GM11168 (cell line): ENCODE data around the gene ATG12.

ENCODE experiments used
- in situ Hi-C: fragments of 300-500 bp; cut with MboI; formaldehyde crosslinking; loops from one replicate; pipeline ENCODE4 v1.12.0; 2022; ENCODE audit warnings: low sequenced_read_pairs; ENCODE audit not compliant: unreplicated experiment

ATG12 gene

DNA sequence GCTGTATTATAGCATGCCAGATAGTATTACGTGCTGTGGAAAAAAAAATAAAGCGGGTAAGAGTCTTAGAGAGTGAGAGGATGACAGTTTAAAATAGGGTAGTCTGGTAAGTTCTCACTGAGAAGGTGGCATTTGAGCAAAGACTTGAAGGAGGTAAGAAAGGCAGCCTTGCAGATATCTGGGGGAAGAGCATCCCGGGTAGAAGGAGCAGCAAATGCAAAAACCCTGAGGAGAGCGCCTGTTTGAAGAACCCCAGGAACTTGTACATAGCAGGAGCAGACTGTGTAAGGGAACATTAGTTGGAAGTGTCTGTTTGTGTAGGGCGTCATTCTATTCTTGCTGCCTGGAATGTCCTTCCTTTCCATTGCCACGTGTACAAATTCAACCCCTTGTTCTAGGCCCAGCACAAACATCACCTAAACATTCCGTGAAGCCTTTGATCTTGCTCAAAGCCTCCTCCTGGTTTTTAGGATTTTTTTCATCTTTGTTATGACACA, 3.0 kb upstream of the ATG12 start:
- in situ Hi-C loops, result loop anchor here (25.0 kb wide), 1 partner anchor 532 kb away; no protein-coding TSS in a partner anchor

DNA sequence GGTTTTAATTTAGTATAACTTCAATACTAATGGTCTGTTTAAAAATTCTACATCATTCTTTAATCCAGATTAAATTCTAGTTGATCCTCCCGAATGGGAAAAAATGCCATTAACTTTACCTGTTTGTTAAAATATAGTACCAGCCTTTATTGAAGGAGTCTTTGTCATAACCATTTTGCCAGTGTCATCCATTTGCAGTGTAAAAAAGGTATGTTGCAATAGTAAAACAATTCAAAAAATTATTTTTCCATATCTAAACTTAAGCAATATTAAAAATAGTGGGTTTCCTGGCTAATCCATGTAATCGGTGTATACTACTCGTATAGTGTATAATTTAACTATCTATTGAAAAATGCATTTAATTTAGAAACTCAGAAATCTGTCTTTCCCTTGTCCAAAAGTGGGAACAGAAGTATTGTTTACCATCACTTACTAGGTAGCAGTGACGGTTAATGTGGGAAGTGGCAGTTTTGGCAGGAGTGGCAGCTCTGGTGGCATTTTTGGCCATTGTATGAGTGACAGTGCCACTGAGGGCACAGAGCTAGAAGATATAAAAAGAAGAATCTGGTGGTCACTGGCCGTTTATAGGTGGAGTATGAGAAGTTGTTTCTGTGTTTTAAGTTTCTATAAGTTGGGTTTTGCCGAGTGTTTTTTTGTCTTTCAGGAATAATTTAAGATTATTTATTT, 2.2 kb upstream of the ATG12 start:
- in situ Hi-C loops, result loop anchor here (25.0 kb wide), 1 partner anchor 531 kb away; no protein-coding TSS in a partner anchor

DNA sequence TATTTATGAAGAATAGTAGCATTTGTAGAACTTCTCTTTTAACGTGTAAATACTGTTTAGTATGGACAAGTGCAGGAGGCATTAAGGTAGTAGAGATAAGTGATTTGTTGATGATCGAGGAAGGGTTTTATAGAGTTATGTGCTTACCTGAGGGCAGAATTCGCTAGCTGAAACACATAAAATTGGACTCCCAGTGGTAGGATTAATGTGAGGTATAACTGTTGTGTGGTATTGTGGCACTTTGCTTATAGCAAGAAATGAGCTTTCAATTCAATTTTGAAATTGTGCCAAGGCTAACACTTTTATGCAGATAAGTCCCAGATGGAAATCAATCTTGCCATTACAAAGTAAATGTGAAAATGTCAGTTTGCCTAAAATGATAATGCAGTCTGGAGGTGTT, 1.6 kb upstream of the ATG12 start:
- in situ Hi-C loops, result loop anchor here (25.0 kb wide), 1 partner anchor 531 kb away; no protein-coding TSS in a partner anchor

DNA sequence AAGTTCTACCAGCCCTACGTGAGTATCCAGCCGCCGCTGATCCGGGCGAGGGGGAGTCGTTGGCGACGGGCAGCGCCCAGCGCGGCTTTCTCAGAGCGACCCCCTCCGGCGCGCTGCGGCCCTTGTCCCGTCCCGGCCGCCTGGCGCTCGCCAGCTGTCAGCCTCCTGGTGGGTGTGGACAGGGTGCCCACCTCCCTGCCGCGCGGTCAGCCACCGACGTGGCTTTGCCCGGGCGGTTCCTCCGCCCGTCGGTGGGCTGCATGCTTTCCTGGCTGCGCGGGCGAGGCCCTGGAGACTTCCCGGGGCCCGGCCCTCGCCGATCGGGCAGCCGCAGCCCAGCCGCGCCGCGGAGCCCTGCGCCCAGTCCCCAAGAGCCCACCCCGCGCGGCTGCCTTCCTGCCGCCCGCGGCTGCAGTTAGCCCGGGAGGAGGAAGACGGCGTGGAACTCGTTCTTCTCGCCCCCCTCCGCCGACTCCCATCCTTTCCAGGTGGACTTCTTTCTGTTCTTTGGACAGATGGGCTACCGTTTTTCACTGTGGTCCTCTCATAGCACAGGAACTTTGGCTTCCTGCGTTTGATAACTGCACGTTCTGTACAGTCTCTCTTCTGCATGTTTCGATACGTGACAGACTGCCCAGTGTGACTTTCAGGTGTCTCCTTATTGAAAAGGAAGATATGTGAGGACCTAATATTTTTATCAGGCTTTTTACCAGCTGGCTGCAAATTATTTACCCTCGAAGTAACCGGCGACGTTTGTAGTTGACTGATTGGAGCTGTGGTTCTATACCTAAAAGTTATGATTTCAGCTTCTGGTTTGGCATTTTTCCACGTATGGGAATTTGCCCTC, 947 bp upstream of the ATG12 start:
- in situ Hi-C loops, result loop anchor here (25.0 kb wide), 1 partner anchor 530 kb away; no protein-coding TSS in a partner anchor

DNA sequence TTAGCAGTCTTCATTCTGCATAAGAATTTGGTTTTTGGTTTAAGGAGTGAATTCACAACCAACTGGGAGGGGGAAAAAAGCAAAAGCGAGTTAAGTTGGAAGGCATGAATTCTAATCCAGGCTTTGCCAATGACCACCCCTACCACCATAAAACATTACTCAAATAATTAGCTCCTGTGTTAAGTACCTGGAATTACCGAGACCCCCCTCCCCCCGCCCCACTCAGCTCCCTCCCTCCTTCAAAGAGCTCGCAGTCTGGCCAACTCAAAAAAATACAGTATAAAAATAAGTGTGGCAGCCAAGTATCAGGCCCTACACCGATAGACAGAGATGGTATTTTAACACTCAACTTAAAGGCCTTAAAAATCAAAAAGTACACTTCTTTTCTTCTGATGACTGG, 492 bp downstream of the ATG12 start:
- in situ Hi-C loops, result loop anchor here (25.0 kb wide), 1 partner anchor 529 kb away; no protein-coding TSS in a partner anchor

DNA sequence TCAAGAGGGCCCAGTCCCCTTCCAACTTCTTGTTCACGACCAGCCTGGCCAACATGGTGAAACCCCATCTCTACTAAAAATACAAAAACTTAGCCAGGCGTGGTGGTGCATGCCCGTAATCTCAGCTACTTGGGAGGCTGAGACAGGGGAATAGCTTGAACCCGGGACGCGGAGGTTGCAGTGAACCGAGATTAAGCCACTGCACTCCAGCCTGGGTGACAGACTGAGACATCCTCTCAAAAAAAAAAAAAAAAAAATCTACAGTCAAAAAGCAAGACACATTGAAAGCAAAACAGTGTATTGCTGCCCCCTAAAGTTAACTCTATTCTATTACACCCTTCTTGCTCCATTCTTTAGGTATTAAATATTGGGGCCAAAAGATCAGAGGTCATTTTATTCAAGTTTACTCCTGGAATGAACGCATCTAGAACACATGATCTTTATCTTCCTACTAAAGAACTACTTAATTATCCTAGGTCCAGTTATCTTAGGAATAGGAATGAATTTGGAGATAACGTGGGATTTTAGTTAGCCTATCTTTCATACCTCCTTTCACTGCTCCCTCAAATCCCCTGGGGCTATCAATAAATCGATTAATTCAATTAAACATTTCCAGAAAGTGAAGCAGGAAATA, 2.4 kb downstream of the ATG12 start:
- in situ Hi-C loops, result loop anchor here (25.0 kb wide), 1 partner anchor 527 kb away; no protein-coding TSS in a partner anchor

DNA sequence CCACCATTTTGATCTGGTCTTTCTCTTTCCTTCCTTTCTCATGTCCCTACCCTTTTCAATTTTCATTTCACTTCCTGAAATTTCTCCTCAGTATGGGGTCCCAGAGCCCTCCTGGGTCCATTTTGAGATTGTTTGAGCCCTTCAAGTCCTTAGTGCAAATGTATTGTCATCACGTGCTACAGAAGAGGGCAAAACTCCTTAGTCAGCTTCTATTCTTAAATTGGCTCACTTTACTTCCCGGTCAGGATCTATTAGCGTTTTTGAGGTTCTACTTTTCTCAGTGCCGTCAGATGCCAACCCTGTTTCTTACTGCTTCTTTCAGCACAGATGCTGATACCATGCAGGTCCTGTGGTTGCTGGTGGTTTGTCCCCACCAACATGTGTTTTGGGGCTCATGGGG, 5.9 kb downstream of the ATG12 start:
- in situ Hi-C loops, result loop anchor here (25.0 kb wide), 1 partner anchor 523 kb away; no protein-coding TSS in a partner anchor

DNA sequence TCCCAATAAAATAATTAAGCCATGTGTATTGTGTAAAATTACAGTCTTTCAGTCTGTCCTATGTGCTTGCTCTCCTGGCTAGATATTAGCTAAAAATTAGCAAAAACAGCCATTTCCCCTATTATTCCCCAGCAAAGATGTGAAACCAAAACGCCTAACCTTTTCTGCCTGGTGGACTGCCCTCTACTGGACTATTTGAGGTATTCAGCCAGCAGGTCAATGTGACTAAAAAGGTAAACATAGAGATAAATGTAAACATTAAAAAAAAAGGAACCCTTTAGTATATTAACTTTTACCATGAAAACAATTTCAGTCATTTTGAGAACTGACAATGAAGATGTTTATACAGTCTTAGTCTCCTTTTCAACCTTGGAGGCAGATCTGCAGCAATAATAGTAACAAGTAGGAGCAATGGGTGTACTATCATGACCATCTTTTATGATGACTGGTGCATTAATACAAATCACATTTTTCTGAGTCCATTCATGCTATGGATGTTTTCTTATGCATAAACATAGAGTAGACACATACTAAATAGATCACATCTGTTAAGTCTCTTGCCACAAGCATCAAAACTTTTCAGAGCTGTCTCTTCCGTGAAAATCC, 10.1 kb downstream of the ATG12 start:
- in situ Hi-C loops, result loop anchor here (25.0 kb wide), 1 partner anchor 519 kb away; no protein-coding TSS in a partner anchor

DNA sequence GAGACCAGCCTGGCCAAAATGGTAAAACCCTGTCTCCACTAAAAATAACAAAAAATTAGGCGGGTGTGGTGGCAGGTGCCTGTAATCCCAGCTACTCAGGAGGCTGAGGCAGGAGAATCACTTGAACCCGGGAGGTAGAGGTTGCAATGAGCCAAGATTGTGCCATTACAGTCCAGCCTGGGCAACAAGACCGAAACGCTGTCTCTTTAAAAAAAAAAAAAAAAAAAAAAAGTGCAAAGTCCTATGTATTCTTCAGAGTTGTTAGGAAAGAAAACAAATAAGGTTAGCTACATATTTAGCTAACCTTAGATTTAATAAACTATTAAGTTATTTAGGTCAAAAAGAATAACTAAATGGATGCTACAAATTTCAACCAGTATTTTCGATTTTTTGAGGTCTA, 11.5 kb downstream of the ATG12 start:
- in situ Hi-C loops, result loop anchor here (25.0 kb wide), 1 partner anchor 518 kb away; no protein-coding TSS in a partner anchor

DNA sequence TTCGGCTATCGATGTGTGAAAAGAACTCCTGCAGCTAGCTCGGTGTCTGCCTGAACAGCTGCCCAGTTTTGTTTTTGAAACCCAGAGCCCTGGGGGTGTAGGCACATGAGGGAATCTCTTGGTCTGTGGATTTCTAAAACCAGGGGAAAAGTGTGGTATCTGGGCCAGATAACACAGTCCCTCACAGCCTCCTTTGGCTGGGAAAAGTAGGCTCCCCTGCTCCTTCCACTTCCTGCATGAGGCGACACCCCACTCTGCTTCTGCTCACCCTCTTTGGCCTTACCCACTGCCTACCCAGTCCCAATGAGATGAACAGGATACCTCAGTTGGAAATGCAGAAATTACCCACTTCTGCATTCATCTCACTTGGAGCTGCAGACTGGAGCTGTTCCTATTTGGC, 15.4 kb downstream of the ATG12 start:
- in situ Hi-C loops, result loop anchor here (25.0 kb wide), 1 partner anchor 514 kb away; no protein-coding TSS in a partner anchor

DNA sequence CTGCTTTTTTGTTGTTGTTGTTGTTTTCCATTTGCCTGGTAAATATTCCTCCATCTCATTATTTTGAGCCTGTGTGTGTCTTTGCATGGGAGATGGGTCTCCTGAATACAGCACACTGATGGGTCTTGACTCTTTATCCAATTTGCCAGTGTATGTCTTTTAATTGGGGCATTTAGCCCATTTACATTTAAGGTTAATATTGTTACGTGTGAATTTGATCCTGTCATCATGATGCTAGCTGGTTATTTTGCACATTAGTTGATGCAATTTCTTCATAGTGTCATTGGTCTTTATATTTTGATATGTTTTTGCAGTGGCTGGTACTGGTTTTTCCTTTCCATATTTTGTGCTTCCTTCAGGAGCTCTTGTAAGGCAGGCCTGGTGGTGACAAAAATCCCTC, 16.4 kb downstream of the ATG12 start:
- in situ Hi-C loops, result loop anchor here (25.0 kb wide), 1 partner anchor 513 kb away; no protein-coding TSS in a partner anchor

DNA sequence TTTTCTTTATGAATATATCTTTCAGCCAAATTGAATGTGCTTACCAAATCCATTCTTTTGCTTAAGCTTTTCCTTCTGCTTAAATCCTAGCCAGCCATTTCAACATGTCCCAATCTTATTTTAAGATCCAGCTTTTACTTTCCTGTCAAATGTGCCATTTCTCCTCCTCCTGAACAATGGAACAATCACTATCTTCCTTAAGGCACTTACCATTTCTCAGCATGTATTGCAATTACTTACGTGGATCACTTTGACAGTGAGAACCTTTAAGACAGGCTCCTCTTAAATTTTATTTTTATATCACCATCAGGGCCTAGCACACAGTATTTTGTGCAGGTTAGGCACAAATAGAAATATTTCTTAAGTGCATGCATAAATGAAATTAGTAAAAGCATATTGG, 20.5 kb downstream of the ATG12 start:
- in situ Hi-C loops, result no loop called here

DNA sequence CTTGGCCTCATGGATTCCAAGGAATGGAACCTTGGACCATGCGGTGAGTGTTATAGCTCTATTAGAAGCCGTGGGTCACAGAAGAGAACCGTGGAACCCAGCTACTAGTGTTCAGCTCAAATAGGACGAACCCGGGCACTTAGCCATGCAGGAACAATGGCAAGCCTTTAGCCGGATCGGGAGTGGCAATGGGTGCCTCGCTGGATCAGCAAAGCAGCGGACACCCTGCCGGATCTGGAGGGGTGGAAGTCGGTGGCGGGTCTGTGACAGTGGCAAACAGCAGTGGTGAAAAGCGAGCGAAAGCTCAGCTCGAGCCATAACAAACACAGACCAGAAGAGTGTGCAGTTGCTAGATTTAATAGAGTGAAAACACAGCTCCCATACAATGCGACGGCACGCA, 22.5 kb downstream of the ATG12 start:
- in situ Hi-C loops, result no loop called here

DNA sequence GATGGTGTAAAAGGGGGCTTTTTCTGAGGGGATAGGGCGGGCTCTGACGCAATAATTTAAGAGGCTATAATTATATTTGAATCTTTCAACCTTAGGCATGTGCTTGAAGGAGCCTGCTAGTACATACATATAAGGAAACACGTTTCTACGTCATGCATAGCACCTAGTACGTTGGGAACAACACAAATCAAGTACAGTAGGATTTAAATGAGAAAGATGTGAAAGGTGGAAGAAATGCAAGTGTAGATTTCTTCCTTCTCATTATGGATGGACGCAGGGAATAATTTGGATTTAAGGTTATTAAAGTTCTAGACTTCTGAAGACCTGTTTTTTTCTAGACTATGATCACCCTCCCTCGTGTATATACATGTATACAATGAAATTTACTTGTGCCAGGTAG, 24.0 kb downstream of the ATG12 start:
- in situ Hi-C loops, result no loop called here

DNA sequence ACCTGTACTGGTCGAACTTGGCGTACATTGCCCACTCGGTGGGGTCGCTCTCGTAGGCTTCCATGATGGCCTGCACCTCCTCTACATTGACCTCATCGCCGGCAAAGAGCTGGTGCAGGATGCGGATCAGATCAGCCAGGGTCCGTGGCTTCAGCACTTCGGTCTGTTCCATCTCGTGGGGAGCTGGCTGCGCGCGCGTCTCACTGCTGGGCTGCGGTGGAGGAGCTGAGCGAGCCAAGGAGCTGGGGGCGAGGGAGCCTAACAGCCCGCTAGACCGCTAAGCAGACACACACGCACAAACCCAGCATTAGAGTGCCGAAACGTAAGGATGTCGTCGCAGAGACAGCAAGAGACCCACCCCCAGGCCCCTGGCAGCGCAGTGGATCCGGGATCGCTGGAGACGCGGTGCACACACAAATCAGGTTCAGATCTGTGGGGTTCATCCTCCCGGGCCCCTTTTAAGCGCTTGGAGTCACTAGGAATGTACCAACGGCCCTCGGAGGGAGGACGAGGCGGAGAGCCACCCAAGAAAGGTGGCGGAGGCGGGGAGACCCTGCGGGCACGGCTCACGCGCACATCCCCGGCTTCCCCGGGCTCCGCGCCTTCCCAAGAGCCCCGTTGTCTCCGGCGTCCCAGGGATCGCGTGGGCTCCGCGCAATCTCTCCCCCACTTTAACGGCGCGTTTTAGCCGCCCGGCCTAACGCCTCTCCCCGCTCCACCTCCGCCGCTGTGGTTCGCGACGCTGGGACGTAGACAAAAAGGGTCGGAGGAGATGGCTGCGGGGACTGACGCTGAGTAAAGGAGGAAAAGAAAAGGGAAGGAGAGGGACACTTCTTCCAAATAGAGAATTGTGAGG, 24.9 kb downstream of the ATG12 start, which contains the start of gene CDO1:
TSS of gene CDO1 (minus strand) at position 434 of the 856 bp plus-strand sequence. CDS start at position 172, 262 bp downstream.
- in situ Hi-C loops, result no loop called here

DNA sequence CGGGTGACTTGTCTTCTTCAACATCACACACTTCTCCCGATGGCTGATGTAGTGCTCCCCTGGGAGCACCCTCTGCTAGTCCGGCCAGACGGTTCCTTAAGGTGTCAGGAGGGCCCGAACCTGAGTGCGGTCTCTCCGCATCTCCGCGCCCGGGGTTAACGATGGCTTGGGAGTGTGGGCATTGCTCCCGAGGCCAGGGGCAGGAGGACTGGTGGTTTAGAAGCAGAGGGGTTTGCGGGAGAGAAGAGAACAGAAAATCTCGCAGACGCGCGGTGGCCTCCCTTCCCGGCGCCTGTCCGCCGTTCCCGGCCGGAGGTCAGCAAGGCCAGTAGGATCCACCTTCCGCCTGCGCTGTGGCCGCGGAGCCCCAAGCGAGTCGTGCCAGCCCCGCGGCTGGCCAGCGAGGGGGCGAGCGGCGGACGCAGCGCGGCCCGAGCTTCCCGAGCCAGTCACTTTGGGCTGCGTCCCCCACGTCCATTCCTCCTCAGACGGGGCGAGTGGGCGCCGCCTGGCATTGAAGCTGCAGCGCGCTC, 25.6 kb downstream of the ATG12 start:
- in situ Hi-C loops, result no loop called here

DNA sequence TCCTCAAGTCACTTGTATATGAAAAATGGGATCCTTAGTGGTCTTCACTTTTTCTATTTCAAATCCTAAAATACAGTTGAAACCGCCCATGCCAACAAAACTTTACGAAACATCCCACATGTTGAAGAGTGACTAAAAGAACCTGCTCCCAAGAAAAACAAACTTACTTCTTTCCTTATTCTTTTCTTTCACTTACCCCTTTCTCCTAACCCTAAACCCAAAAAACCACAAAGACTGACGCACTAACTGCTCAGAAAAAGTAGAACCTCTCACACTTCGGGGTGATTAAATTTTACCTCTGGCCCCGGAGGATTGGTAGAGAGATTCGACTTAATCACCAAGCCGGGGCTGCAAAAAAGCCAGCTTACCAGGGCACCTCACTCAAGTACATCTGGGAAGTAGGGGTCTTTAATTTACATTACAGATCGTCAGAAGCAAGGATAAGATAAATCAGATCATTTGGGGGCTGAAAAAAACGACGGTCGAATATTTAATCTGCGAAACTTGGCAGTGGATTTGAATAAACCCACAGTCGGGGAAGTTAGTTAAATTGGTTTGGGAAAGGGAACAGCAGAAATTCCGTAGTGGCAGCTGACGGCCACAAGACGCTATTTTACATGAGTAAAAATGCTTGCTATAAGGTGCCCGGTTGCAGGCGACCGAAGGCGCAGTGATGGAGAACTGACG, 26.2 kb downstream of the ATG12 start:
- in situ Hi-C loops, result no loop called here

DNA sequence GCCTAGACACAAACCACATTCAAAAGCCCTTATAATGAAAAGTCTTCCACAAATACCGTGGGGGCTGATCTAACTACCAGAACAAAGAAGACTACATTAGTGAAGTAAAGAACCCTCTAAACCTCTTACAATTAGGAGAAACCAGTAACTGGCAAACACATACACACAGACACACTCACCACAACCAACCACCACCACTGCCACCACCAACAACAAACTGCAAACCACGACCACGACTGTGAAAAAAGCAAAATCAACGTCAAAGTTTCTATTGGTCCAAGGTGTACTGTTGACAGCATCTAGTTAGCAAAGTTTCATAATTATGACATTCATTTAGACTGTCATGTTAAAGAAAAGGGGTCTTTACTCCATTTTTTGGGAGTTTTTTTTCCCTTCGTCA, 27.6 kb downstream of the ATG12 start:
- in situ Hi-C loops, result no loop called here
